COLO668 (cell line): ENCODE results near the gene BUD23.
"Not testable (repeated sequence)": the region's sequence is repeated elsewhere in the genome, so short reads cannot be mapped to it uniquely, and the experiment has no call there.

ENCODE experiments used
- DNase-seq: peaks from one replicate; lab custom pipeline; 2025; ENCODE audit not compliant: unreplicated experiment; lab: John Stamatoyannopoulos, UW

BUD23 gene

GRCh38 chr7:73718905-73719805, 35.8 kb downstream of the BUD23 start, which contains the start of gene STX1A:
STX1A (minus strand) TSS chr7:73719669; CDS start chr7:73719631, 38 bp downstream.
- DNase-seq: peak; percentile 88

GRCh38 chr7:73719806-73720169, 36.4 kb downstream of the BUD23 start:
- DNase-seq: no peak

GRCh38 chr7:73720443-73720842, 37.0 kb downstream of the BUD23 start:
- DNase-seq: not testable (repeated sequence)

DNA sequence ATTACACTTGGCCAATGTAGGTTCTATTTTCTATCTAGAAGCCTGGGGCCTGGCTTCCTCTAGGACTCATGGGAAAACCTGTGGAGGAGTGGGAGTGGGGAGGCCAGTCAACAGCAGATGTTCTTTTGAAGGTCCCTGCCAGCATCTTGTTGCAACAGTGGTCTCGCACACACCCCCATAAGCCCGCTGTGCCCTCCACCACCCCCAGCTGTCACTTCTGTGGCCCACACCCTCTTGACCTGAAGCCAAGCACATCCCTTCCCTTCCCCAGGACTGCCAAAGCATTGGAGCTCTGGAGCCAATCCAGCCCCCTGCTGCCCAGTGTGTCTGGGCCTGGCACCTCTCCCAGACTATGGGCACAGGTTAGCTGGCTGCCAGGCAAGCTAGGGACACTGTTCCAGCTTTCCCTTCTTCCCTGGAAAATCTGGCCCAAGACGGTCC, 38.0 kb downstream of the BUD23 start:
- DNase-seq: no peak

GRCh38 chr7:73722182-73722581, 38.8 kb downstream of the BUD23 start:
- not testable (repeated sequence) for DNase-seq

DNA sequence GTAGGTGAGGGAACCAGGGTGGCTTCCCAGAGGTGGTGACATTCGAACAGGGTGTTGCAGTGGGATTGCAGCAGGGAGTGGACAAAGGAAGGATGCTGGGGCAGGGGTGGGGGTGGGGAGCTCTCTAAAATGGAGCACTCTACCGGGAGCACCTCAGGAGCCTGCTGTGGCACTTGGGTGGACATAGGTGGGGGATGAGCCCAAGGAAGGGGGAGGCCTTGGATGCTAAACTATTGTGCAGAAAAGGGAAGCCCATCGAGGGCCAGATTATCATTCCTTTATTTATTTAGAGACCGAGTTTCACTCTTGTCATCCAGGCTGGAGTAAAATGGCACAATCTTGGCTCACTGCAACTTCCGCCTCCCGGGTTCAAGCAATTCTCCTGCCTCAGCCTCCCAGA, 39.4 kb downstream of the BUD23 start:
- DNase-seq: no peak

DNA sequence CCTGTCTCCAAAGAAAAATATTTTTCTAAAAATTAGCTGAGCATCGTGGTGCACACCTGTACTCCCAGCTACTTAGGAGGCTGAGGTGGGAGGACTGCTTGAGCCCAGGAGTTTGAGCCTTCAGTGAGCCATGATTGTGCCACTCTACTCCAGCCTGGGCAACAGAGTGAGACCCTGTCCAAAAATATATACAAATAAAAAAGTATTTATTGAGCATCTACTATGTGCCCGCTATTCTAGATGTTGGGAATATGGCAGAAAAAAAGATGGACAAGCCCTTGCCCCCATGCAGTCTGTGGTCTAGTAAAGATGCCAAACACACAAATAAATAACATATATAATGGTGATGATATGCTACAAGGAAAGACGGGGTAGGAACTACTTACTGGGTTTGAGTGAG, 40.4 kb downstream of the BUD23 start:
- no peak for DNase-seq

- no peak for DNase-seq
Observed at GRCh38 chr7:73726083-73726466, 42.7 kb downstream of the BUD23 start.

DNA sequence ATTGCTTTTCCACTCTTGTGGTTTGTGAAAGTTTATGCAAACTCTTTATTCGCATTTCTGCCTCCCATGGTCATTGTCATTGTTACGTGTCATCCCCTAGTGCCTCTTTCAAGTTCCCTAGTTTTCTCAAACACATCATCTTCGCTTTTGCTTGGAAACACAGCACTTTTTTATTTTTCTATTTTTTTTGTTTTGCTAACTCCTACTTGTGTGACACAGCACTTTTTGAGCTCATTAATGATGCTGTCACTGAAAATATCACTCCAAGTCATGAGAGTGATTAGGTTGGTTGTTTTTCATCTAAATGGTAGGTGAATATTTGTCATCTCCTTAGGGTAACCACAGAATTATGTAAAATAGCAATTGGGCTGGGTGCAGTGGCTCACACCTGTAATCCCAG, 44.6 kb downstream of the BUD23 start:
- no peak for DNase-seq

DNA sequence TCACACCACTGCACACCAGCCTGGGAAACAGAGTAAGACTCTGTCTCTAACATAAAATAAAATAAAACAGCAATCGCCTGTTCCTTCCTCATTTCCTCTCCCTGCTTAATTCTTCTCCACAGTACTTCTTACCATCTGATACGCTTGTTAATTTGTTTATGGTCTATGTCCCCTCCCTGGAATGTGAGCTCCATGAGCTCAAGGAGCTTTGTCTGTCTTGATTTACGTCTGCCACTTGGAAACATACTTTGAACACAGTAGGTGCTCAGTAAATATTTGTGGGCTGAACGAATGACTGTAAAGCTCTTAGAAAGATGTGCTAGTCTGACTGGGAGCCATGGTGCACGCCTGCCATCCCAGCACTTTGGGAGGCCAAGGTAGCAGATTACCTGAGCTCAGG, 45.2 kb downstream of the BUD23 start:
- DNase-seq: no peak

GRCh38 chr7:73730485-73730884, 47.1 kb downstream of the BUD23 start:
- DNase-seq: no peak

DNA sequence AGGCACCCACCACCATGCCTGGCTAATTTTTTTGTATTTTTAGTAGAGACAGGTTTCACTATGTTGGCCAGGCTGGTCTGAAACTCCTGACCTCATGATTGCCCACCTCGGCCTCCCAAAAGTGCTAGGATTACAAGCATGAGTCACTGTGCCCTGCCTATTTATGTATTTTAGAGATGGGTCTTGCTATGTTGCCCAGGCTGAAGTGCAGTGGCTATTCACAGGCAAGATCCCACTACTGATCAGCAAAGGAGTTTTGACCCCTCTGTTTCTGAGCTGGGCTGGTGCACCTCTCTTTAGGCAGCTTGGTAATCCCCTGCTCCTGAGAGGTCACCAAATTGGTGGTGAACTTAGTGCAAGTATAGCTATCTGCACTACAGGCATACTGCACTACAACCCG, 49.0 kb downstream of the BUD23 start:
- DNase-seq: no peak

- peak; percentile 84 for DNase-seq
Observed at GRCh38 chr7:73734619-73735527, 51.5 kb downstream of the BUD23 start.

GRCh38 chr7:73735528-73735905, 52.1 kb downstream of the BUD23 start:
- no peak for DNase-seq

- DNase-seq: no peak
Observed at GRCh38 chr7:73736885-73737284, 53.5 kb downstream of the BUD23 start.

DNA sequence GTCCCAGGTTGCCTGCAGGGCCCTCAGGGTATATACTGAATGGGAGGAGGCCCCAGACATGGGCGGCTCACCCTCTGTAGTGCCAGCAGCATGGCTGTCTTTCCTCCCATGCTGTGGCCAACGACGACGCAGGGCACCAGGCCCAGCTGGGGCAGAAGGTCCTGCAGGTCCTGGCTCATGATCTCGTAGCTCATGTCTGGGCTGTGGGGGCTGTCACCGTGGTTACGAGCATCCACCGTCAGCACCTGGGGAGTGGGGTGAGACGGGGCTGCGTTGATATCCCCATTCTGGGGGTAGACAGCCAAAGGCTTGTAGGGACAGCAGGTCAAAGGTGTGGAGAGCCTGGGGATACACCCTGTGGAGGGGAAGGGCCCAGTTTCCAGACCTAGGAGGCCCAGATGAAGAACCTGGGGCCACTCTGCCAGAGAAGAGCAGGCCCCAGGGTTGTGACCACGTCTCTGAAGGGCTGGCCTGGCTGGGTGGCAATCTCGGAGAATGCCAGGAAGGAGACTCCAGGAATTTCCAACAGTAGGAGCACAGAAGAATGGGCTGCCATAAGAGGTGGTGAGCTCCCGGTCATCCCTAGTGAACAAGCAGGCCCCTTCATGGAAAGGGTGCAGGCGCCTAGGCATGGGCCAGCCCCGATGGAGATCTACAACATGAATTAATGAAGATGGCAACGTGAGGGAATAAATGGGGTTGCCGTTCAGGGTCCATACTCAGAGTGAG, 54.3 kb downstream of the BUD23 start:
- DNase-seq: no peak

DNA sequence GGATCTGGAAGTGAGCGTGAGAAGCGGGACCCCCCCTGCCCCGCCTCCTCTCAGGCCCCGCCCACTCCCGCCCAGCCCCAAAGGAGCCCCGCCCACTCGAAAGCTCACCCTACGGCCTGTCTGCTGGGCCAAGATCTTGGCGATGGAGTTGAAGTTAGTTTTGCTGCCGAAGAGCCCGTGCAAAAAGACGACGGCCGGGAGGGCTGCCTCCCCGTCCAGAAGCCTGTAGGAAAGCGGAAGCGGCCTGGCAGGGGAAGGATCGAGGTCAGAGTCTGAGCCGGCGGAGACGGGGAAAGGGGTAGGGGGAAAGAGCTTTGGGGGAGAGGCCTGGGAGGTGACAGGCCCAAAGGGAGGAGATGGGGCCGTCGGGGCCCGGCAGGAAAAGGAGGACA, 54.8 kb downstream of the BUD23 start:
- DNase-seq: peak; percentile 54

DNA sequence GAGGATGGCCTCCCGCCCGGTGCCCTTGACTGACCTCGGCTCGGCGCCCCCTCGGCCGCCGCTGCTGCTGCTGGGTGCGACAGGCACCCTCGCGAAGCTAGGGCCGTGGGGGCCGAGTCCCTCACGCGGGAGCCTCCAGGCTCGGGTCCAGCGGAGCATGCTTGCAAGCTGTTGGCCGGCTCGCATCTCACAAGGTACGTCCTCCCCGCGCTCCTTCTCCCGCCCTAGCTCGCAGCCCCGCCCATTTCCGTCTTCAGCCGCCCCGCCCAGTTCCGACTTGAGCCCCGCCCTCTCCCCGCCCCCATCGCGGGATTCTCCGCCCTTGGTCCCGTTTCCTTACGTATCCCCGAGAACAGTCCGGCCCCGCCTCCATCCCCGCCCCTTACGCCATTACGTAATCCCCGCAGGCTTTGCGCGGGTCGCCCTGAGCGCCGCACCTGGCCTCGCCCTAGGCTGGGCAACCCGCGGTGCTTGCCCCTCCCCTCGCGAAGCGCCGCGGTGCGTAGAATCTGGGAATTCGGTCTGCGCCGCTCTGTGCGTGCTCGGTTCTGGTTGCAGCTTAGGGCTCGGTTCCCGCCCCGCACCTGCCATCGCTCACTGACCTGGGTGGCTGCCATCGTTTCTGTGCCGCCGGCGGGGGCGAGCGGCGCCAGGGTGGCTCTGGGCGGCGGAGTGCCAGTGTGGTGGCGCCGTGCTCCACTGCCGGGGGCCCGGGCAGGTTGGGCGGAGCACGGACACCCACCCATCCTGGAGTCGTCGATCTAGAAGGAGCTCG, 55.4 kb downstream of the BUD23 start, which contains the start of gene ABHD11:
Gene ABHD11 (minus strand): TSS at position 191 of the 775 bp plus-strand sequence. CDS start 32 bp downstream, at position 159.
- DNase-seq: peak; percentile 97

DNA sequence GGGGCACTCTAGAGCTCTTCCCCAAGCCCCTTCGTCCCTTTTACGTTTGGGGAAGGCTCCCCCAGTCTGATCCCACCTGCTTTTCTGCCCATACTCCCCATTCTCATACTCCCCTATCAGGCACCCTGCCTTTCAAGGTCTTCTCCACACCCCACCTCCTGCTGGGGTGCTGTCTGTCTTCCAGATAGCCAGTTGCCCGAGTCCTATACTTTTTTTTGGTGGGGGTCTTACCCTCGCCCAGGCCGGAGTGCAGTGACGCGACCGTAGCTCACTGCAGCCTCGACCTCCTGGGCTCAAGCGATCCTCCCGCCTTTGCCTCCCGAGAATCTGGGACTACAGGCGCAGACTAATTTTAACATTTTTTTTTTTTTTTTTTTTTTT, 56.0 kb downstream of the BUD23 start:
- DNase-seq: no peak

DNA sequence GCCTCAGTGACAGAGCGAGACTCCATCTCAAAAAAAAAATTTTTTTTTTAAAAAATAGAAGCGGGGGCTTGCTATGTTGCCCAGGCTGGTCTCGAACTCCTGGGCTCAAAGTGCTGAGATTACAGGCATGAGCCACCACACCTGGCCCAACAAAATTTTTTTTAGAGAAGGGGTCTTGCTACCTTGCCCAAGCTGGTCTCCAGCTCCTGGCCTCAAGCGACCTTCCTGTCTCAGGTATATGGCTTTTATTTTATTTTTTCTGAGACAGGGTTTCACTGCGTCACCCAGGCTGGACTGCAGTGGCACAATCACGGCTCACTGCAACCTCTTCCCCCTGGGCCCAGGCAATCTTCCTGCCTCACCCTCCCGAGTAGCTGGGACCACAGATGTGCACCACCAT, 56.8 kb downstream of the BUD23 start:
- DNase-seq: no peak
